CD4-positive, alpha-beta T cell treated with Interleukin-17A for 4 hours (primary cell): ENCODE data around the gene LARP4B.

ENCODE experiments used
- DNase-seq: peaks from one replicate; pipeline ENCODE4 v3.0.0-alpha.2; 2020; ENCODE audit warnings: mixed read lengths

LARP4B gene

DNA sequence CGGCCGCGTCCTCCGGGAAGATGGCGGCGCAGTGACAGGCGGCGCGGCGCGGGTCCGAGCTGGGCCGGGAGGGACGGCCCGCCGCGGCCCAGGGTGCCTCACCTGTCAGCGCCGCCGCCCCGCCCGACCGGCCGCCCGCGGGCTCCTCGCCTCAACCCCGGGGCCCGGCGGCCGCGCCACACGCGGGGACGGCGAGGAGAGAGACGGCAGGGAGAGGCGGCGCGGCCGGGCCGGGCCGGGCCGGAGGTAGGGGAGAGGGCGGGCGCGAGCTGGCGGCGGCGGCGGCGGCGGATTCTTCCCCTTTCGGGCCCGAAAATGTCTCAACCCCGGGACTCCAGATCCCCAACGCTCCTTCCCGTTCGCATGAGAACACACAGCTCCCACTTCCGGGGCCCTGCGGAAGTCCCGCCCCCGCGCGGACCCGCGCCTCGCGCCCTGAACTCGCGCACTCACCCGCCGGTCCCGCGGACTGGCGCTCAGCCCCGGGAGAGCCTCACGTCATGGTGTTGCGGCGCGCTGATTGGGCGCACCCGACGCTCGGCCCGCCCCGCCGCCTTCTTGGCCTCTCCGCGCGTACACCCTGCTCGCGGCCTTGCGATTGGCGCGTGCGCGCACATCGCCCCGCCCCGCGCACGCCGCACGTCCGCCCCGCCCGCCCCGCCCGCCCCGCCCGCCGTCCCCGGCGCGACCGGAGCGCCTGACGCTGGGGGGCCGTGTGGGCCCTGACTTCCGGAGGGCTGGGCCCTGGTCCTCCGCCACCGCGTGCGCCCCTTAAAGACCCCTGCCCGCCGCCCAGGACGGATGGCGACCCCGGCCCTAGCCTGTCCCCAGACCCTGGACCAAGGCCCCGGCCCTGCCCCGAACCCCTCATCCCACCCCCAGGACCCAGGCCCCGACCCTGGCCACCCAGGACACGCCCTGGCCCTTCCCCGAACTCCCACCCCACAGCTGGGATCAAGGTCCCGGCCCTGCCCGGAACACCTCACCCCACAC, at the start of gene LARP4B:
TSS of gene LARP4B (minus strand) at position 380 of the 993 bp plus-strand sequence. CDS start 45,984 bp downstream, outside the sequence.
- peak; percentile 96 for DNase-seq

DNA sequence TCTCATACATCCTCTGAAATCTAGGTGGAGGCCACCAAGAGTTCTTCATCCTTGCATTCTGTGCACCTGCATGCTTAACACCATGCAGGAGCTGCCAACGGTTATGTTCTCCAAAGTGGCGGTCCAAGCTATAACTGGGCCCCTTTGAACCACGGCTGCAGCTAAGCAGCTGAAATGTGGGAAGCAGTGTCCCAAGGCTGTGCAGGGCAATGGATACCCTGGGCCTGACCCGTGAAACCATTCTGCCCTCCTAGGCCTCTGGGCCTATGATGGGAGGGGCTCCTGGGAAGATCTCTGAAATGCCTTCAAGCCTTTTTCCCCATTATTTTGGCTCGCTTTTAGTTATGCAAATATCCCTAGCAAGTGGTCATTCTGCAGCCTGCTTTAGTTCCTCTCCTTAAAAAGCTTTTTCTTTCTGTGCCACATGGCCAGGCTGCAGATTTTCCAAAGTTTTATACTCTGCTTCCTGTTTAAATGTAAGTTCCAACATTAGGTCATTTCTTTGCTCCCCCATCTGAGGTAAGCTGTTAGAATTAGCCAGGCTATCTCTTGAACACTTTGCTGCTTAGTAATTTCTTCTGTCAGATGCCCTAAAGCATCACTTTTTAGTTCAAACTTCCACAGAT, 49.1 kb upstream of the LARP4B start:
- DNase-seq = no peak

GRCh38 chr10:978826-979421, 47.4 kb upstream of the LARP4B start:
- no peak for DNase-seq

DNA sequence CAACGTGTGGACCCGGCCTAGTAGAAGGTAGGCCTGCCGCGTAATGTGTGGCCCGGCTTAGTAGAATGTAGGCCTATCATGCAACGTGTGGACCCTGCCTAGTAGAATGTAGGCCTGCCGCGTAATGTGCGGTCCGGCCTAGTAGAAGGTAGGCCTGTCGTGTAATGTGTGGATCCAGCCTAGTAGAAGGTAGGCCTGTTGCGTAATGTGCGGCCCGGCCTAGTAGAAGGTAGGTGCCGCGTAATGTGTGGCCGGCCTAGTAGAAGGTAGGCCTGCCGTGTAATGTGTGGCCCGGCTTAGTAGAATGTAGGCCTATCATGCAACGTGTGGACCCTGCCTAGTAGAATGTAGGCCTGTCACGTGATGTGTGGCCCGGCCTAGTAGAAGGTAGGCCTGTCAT, 44.8 kb upstream of the LARP4B start:
- no peak for DNase-seq

- DNase-seq = no peak
Observed at GRCh38 chr10:974785-975074, 43.2 kb upstream of the LARP4B start.

- no peak for DNase-seq
Observed at GRCh38 chr10:974038-974784, 42.7 kb upstream of the LARP4B start.

GRCh38 chr10:972763-973162, 41.3 kb upstream of the LARP4B start:
- DNase-seq = no peak

GRCh38 chr10:971613-972012, 40.1 kb upstream of the LARP4B start:
- no peak for DNase-seq

- no peak for DNase-seq
Observed at GRCh38 chr10:971150-971542, 39.6 kb upstream of the LARP4B start.

- DNase-seq = no peak
Observed at GRCh38 chr10:970311-971149, 39.0 kb upstream of the LARP4B start.

DNA sequence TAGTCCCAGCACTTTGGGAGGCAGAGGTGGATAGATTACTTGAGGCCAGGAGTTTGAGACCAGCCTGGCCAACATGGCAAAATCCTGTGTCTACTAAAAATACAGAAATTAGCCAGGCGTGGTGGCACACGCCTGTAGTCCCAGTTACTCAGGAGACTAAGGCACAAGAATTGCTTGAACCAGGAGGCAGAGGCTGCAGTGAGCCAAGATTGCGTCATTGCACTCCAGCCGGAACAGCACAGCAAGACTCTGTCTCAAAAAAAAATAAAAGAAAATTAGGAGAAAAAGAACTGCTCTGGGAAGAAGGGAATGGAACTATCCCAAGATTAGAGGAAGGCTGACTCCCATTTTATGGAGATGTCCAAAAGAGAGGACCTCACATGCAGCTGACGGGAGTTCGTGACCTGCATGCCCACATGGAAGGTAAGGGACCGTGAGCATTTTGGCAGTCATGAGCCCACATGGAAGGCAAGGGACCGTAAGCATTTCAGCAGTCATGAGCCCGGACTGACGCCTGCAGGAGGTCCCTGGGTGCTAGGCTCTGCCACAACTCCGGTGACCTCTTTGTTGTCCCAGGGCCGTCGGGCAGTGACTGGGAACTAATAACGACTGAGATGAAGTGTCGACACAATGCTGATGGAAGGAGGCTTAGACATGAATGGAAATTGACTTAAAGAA, 38.1 kb upstream of the LARP4B start:
- no peak for DNase-seq

GRCh38 chr10:968546-969199, 37.2 kb upstream of the LARP4B start:
- DNase-seq = no peak

- no peak for DNase-seq
Observed at GRCh38 chr10:966466-967235, 35.1 kb upstream of the LARP4B start.

GRCh38 chr10:964988-965417, 33.5 kb upstream of the LARP4B start:
- no peak for DNase-seq

- no peak for DNase-seq
Observed at GRCh38 chr10:964321-964987, 32.9 kb upstream of the LARP4B start.

DNA sequence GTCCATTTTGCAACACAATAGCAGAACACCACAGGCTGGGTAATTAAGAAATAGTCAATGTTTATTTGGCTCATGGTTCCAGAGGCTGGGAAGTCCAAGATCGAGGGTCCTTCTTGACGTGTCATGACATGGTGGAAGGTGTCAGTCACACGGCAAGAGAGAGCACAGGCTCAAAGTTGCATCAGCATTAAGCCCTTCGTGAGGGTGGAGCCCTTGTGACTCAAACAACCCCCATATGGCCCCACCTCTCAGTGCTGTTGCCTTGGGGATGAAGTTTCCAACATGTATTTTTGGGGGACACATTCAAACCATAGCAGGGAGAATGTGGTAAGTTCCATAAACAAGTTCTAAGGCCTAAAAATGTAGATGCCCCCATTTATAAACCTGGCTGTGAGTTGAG, 32.1 kb upstream of the LARP4B start:
- no peak for DNase-seq

DNA sequence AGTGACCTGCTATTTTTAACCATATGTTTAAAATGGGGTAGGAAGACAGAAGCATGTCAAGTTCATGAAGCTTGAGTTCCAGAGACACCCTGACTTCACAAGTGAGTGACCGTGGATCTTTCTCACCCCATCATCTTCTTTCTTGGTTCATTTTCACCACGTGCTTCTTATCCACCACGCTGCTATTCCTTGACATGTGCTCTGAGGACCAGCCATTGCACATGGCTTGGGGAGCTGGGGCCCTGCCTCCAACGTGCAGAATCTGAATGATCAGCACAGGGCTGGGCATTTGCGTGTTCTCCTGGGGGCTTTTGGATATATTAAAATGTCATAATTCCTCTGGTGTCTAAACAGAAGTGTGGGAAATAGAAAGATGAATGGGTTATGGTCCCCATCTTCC, 31.7 kb upstream of the LARP4B start:
- DNase-seq = no peak

DNA sequence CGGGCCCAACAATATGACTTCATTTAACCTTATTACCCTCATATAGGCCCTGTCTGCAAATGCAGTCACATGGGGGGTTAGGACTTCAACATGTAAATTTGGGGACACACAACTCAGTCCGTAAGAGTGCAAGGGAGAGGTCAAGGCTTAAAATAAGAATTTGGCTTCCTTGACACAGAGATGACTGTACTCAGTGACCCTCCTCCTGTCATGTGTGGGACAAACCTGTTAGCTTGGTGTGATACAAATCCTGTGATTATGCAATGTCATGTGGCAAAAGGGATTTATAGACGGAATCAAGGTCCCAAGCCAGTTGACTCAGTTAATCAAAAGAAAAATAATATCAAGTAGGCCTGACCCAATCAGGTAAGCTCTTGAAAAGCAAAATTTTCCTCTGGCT, 30.8 kb upstream of the LARP4B start:
- DNase-seq = no peak

- no peak for DNase-seq
Observed at GRCh38 chr10:958856-959255, 27.4 kb upstream of the LARP4B start.

DNA sequence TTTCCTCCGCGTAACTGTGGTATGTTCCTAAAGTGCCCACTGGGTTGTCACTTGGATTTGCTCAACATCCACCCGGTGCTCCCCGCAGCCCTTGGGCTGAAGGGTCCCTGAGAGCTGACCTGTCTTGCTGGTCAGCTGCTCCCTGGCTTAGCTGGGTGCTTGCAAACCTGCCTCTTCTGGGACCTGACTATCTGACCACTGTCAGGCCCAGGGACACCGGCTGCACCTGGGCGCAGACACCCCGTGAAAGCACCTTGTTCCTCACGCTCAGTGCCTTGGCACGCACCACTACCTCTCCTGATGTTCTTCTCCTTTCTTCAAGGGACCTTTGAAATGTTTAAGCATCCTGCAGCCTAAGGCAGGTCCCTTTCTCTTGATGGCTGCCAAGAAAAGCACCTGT, 26.6 kb upstream of the LARP4B start:
- no peak for DNase-seq
